Coronary artery (tissue), 2 donors: ENCODE results near the gene USP17L29.
"Not testable (repeated sequence)": the region's sequence is repeated elsewhere in the genome, so short reads cannot be mapped to it uniquely, and the experiment has no call there.

Experiments used
- DNase-seq: peaks from one replicate; pipeline ENCODE4 v3.0.0-alpha.2; 2017; ENCODE audit warnings: low spot score
- H3K27ac ChIP-seq, 2 donors: fragments of 200-600 bp; sonication (generic); one replicate each; pipeline ENCODE4 v1.5.1; 2016 to 2019
- H3K4me3 ChIP-seq: fragments of 200-600 bp; sonication (generic); 2 replicates; pipeline ENCODE4 v1.5.1; 2016; ENCODE audit warnings: mild to moderate bottlenecking, moderate library complexity
- CTCF ChIP-seq: fragments of 200-600 bp; sonication (generic); IDR thresholded peaks from one replicate; pipeline ENCODE4 v1.5.1; 2019; ENCODE audit warnings: antibody characterized with exemption

USP17L29 gene

GRCh38 chr4:9353338-9353737 lies at the start of gene USP17L29:
Gene USP17L29 (plus strand): TSS chr4:9353638. CDS start chr4:9353638, 0 bp downstream.
- not testable (repeated sequence) for H3K27ac ChIP-seq, H3K4me3 ChIP-seq, DNase-seq

- H3K27ac ChIP-seq, DNase-seq, H3K4me3 ChIP-seq: not testable (repeated sequence)
These were observed 29.2 kb upstream of the USP17L29 start for GRCh38 chr4:9324191-9324590.

GRCh38 chr4:9324865-9325264 lies 28.6 kb upstream of the USP17L29 start, which contains the start of gene USP17L24:
Gene USP17L24 (plus strand): TSS chr4:9325165. CDS start chr4:9325165, 0 bp downstream.
- not testable (repeated sequence) for H3K27ac ChIP-seq, H3K4me3 ChIP-seq, DNase-seq

- not testable (repeated sequence) for DNase-seq, H3K4me3 ChIP-seq, H3K27ac ChIP-seq
These were observed 23.8 kb upstream of the USP17L29 start, which contains the start of gene USP17L25 for GRCh38 chr4:9329611-9330010. Gene USP17L25 (plus strand): TSS chr4:9329911. CDS start chr4:9329911, 0 bp downstream.

- H3K4me3 ChIP-seq, H3K27ac ChIP-seq, DNase-seq: not testable (repeated sequence)
These were observed 19.1 kb upstream of the USP17L29 start, which contains the start of gene USP17L26 for GRCh38 chr4:9334358-9334757. Gene USP17L26 (plus strand): TSS chr4:9334658. CDS start chr4:9334658, 0 bp downstream.

- H3K4me3 ChIP-seq, DNase-seq, H3K27ac ChIP-seq: not testable (repeated sequence)
These were observed 14.3 kb upstream of the USP17L29 start, which contains the start of gene USP17L5 for GRCh38 chr4:9339103-9339502. Gene USP17L5 (plus strand): TSS chr4:9339403. CDS start chr4:9339403, 0 bp downstream.

GRCh38 chr4:9343848-9344247 lies 9.6 kb upstream of the USP17L29 start, which contains the start of gene USP17L27:
Gene USP17L27 (plus strand): TSS chr4:9344148. CDS start chr4:9344148, 0 bp downstream.
- not testable (repeated sequence) for DNase-seq, H3K4me3 ChIP-seq, H3K27ac ChIP-seq

- not testable (repeated sequence) for DNase-seq
These were observed 4.8 kb upstream of the USP17L29 start, which contains the start of gene USP17L28 for GRCh38 chr4:9348593-9348992. Gene USP17L28 (plus strand): TSS chr4:9348893. CDS start chr4:9348893, 0 bp downstream.

GRCh38 chr4:9350866-9351265 lies 2.6 kb upstream of the USP17L29 start:
- not testable (repeated sequence) for H3K4me3 ChIP-seq, H3K27ac ChIP-seq, DNase-seq

More at GRCh38 chr4:9348593-9348992, 4.8 kb upstream of the USP17L29 start, which contains the start of gene USP17L28:
- not testable (repeated sequence) for H3K27ac ChIP-seq, H3K4me3 ChIP-seq

- not testable (repeated sequence) for H3K27ac ChIP-seq, H3K4me3 ChIP-seq, DNase-seq
These were observed 9.4 kb downstream of the USP17L29 start, which contains the start of gene USP17L30 for GRCh38 chr4:9362829-9363228. Gene USP17L30 (plus strand): TSS chr4:9363129. CDS start chr4:9363129, 0 bp downstream.

- not testable (repeated sequence) for H3K27ac ChIP-seq, DNase-seq, H3K4me3 ChIP-seq
These were observed 26.4 kb downstream of the USP17L29 start for GRCh38 chr4:9379881-9380280.

GRCh38 chr4:9381012-9381534 lies 27.6 kb downstream of the USP17L29 start:
- H3K27ac ChIP-seq, DNase-seq: not testable (repeated sequence)
- H3K4me3 ChIP-seq: peak overlapping the region; percentile 62

GRCh38 chr4:9384126-9384525 lies 30.7 kb downstream of the USP17L29 start:
- no peak for DNase-seq
- no peak for TF ChIP-seq CTCF
- Histone ChIP-seq H3K27ac (no peak overlapping the region), H3K4me3 (no peak overlapping the region)

- H3K4me3 ChIP-seq, H3K27ac ChIP-seq, DNase-seq: not testable (repeated sequence)
These were observed 35.6 kb downstream of the USP17L29 start for GRCh38 chr4:9389001-9389400.
